HepG2 (cell line): ENCODE results near the gene CSNK1E. TPM values are rescaled to one million over a fixed set of nuclear protein-coding genes. Genes with fewer than 3 reads are reported as not detected.

Source experiments
- BCL6 ChIP-seq: IDR thresholded peaks from 2 replicates; pipeline ENCODE4 v1.6.1; 2016; ENCODE audit warnings: missing genetic modification reagents, missing compliant biosample characterization
- CTCF ChIP-seq: sonication (generic); formaldehyde crosslinking; IDR thresholded peaks from 2 replicates; pipeline ENCODE4 v1.5.0; 2020; ENCODE audit warnings: mild to moderate bottlenecking, missing genetic modification reagents, moderate library complexity
- GFI1 ChIP-seq: sonication (generic); formaldehyde crosslinking; IDR thresholded peaks from 2 replicates; pipeline ENCODE4 v1.5.0; 2020; ENCODE audit warnings: missing genetic modification reagents, mild to moderate bottlenecking, borderline replicate concordance
- KDM5B ChIP-seq: sonication (generic); formaldehyde crosslinking; IDR thresholded peaks from 2 replicates; pipeline ENCODE4 v1.4.0; 2020; ENCODE audit warnings: missing genetic modification reagents, mild to moderate bottlenecking, borderline replicate concordance
- PATZ1 ChIP-seq: sonication (generic); formaldehyde crosslinking; IDR thresholded peaks from 2 replicates; pipeline ENCODE4 v1.4.0; 2020; ENCODE audit warnings: missing genetic modification reagents
- ZMYM2 ChIP-seq: sonication (generic); formaldehyde crosslinking; IDR thresholded peaks from 2 replicates; pipeline ENCODE4 v1.8.0; 2022; ENCODE audit warnings: mild to moderate bottlenecking, missing genetic modification reagents
- ZNF331 ChIP-seq: sonication (generic); formaldehyde crosslinking; IDR thresholded peaks from 2 replicates; pipeline ENCODE4 v1.4.0; 2020; ENCODE audit warnings: missing genetic modification reagents
- ZNF414 ChIP-seq: sonication (generic); formaldehyde crosslinking; IDR thresholded peaks from 2 replicates; pipeline ENCODE4 v1.5.0; 2020; ENCODE audit warnings: missing genetic modification reagents
- ZNF552 ChIP-seq: sonication (generic); formaldehyde crosslinking; IDR thresholded peaks from 2 replicates; pipeline ENCODE4 v1.9.0; 2022; ENCODE audit warnings: missing genetic modification reagents, mild to moderate bottlenecking, borderline replicate concordance
- ZNF766 ChIP-seq: sonication (generic); formaldehyde crosslinking; IDR thresholded peaks from 2 replicates; pipeline ENCODE4 v1.5.0; 2020; ENCODE audit warnings: missing genetic modification reagents, borderline replicate concordance
- polyA plus RNA-seq, 8 experiments: library from polyadenylated mRNA; depleted of rRNA in 3 of 8; stranded (reverse) in 7 of 8; unstranded in 1 of 8; fragments of >200 nt; fragmentation: Illumina TruSeq in 4 of 8; extraction: Trizol in 4 of 8; gene quantifications; 2 replicates each; pipeline versions ENCODE4 v1.2.1 to v1.2.3, GENCODE V29; 2011 to 2016; ENCODE audit warnings: low read depth in 4 of 8, missing spikeins in 1 of 8, mixed read lengths in 1 of 8; ENCODE audit not compliant: insufficient read depth in 1 of 8
- total RNA-seq, 5 experiments: library from RNA; depleted of rRNA; stranded (reverse); fragments of >200 nt; fragmentation: Illumina TruSeq; extraction: Trizol; gene quantifications; 2 replicates each; pipeline ENCODE4 v1.2.3, GENCODE V29; 2016; ENCODE audit warnings: low read depth in 1 of 5
- TF ChIP-seq, protein P1 (sequence below): sonication (generic); formaldehyde crosslinking; IDR thresholded peaks from 2 replicates; pipeline ENCODE4 v1.4.0; 2020; ENCODE audit warnings: missing genetic modification reagents, borderline replicate concordance
- TF ChIP-seq, protein P2 (sequence below): sonication (generic); formaldehyde crosslinking; IDR thresholded peaks from 2 replicates; pipeline ENCODE4 v1.4.0; 2020; ENCODE audit warnings: low read depth, mild to moderate bottlenecking, missing genetic modification reagents
- TF ChIP-seq, protein P3 (sequence below): sonication (generic); formaldehyde crosslinking; IDR thresholded peaks from 2 replicates; pipeline ENCODE4 v1.9.0; 2021; ENCODE audit warnings: mild to moderate bottlenecking, missing genetic modification reagents

Gene CSNK1E
- total and polyA plus RNA-seq, 2 of the 13 experiments (the other 11 are each of a cell fraction or from before 2014, with no cell fraction given), result 34.7 to 129 TPM

DNA sequence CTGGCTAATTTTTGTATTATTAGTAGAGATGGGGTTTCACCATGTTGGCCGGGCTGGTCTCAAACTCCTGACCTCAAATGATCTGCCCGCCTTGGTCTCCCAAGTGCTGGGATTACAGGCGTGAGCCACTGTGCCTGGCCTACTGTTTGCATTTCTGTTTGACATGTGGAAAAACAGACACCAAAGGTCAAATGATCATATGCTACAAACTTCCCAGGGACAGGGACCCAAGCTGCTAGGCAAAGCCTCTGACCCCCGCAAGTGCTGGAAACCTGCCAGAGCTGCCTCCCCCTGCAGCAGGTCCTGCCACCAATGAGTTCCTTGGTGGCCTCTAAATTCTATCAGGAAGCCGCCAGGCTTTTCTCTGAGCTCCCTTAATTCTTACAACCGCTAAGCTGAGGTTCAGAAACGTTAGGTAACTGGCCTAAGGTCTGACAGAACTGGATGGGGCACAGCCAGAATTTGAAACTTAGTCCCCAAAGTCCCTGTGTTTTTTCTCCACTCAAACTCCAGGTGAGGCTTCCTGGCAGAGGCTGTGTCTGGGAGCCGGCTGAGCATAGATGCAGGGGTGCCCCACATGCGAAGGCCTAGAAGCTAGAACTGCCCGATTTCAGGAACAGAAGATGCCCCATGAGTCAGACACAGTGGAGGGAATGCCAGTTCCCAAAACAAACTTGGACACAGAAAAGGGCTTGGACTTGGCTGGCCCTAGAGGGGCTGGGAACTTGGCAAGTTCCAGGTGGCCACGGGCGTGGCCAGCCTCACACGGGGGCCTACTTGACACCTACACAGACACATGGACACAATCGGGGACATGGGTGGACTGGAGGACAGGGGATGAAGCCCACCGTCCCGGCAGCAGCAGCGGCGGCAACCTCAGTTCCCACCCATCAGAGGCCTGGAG is 7.4 kb downstream of the CSNK1E start (continued):
- TF ChIP-seq, protein P1, sequence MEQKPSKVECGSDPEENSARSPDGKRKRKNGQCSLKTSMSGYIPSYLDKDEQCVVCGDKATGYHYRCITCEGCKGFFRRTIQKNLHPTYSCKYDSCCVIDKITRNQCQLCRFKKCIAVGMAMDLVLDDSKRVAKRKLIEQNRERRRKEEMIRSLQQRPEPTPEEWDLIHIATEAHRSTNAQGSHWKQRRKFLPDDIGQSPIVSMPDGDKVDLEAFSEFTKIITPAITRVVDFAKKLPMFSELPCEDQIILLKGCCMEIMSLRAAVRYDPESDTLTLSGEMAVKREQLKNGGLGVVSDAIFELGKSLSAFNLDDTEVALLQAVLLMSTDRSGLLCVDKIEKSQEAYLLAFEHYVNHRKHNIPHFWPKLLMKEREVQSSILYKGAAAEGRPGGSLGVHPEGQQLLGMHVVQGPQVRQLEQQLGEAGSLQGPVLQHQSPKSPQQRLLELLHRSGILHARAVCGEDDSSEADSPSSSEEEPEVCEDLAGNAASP (CRISPR knock-in tag), result peak; percentile 96
- TF ChIP-seq ZNF331 (CRISPR knock-in tag) (peak; percentile 54; the same call in 1 of the 2 replicates), KDM5B (peak; percentile 30; the same call in 1 of the 2 replicates), ZMYM2 (CRISPR knock-in tag) (0 out of 2 replicates have a peak, but pooled peaks have one; percentile 48), BCL6 (CRISPR knock-in tag) (peak; percentile 82), GFI1 (0 out of 2 replicates have a peak, but pooled peaks have one; percentile 62), ZNF552 (0 out of 2 replicates have a peak, but pooled peaks have one; percentile 27), CTCF (no peak), PATZ1 (peak; percentile 91), ZNF766 (CRISPR knock-in tag) (no peak), ZNF414 (CRISPR knock-in tag) (no peak)
- TF ChIP-seq, protein P2, sequence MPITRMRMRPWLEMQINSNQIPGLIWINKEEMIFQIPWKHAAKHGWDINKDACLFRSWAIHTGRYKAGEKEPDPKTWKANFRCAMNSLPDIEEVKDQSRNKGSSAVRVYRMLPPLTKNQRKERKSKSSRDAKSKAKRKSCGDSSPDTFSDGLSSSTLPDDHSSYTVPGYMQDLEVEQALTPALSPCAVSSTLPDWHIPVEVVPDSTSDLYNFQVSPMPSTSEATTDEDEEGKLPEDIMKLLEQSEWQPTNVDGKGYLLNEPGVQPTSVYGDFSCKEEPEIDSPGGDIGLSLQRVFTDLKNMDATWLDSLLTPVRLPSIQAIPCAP (CRISPR knock-in tag), result no peak
- TF ChIP-seq, protein P3, sequence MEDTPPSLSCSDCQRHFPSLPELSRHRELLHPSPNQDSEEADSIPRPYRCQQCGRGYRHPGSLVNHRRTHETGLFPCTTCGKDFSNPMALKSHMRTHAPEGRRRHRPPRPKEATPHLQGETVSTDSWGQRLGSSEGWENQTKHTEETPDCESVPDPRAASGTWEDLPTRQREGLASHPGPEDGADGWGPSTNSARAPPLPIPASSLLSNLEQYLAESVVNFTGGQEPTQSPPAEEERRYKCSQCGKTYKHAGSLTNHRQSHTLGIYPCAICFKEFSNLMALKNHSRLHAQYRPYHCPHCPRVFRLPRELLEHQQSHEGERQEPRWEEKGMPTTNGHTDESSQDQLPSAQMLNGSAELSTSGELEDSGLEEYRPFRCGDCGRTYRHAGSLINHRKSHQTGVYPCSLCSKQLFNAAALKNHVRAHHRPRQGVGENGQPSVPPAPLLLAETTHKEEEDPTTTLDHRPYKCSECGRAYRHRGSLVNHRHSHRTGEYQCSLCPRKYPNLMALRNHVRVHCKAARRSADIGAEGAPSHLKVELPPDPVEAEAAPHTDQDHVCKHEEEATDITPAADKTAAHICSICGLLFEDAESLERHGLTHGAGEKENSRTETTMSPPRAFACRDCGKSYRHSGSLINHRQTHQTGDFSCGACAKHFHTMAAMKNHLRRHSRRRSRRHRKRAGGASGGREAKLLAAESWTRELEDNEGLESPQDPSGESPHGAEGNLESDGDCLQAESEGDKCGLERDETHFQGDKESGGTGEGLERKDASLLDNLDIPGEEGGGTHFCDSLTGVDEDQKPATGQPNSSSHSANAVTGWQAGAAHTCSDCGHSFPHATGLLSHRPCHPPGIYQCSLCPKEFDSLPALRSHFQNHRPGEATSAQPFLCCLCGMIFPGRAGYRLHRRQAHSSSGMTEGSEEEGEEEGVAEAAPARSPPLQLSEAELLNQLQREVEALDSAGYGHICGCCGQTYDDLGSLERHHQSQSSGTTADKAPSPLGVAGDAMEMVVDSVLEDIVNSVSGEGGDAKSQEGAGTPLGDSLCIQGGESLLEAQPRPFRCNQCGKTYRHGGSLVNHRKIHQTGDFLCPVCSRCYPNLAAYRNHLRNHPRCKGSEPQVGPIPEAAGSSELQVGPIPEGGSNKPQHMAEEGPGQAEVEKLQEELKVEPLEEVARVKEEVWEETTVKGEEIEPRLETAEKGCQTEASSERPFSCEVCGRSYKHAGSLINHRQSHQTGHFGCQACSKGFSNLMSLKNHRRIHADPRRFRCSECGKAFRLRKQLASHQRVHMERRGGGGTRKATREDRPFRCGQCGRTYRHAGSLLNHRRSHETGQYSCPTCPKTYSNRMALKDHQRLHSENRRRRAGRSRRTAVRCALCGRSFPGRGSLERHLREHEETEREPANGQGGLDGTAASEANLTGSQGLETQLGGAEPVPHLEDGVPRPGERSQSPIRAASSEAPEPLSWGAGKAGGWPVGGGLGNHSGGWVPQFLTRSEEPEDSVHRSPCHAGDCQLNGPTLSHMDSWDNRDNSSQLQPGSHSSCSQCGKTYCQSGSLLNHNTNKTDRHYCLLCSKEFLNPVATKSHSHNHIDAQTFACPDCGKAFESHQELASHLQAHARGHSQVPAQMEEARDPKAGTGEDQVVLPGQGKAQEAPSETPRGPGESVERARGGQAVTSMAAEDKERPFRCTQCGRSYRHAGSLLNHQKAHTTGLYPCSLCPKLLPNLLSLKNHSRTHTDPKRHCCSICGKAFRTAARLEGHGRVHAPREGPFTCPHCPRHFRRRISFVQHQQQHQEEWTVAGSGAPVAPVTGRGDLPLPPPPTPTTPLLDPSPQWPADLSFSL (CRISPR knock-in tag), result no peak
